HEK293 (cell line): ENCODE measurements around the gene RNF34.

Experiments used
- MYNN ChIP-seq: fragments of 450-650 bp; formaldehyde crosslinking; IDR thresholded peaks from 2 replicates; pipeline ENCODE4 v1.5.1; 2016; ENCODE audit warnings: missing biosample characterization, missing genetic modification characterization, borderline replicate concordance
- YY1 ChIP-seq: fragments of 450-650 bp; formaldehyde crosslinking; IDR thresholded peaks from 2 replicates; pipeline ENCODE4 v1.5.1; 2018; ENCODE audit warnings: missing biosample characterization, missing genetic modification characterization
- ZBTB7A ChIP-seq: fragments of 450-650 bp; formaldehyde crosslinking; IDR thresholded peaks from 2 replicates; pipeline ENCODE4 v1.5.1; 2016; ENCODE audit warnings: low read depth, missing biosample characterization, missing genetic modification characterization
- ZNF202 ChIP-seq: fragments of 450-650 bp; formaldehyde crosslinking; IDR thresholded peaks from 2 replicates; pipeline ENCODE4 v1.5.1; 2016; ENCODE audit warnings: missing biosample characterization, missing genetic modification characterization, borderline replicate concordance
- ZNF23 ChIP-seq: fragments of 450-650 bp; formaldehyde crosslinking; IDR thresholded peaks from 2 replicates; pipeline ENCODE4 v1.5.1; 2016; ENCODE audit warnings: missing biosample characterization, missing genetic modification characterization, borderline replicate concordance
- ZNF274 ChIP-seq, 2 experiments: fragments of 200-500 bp in 1 of 2; fragments of 450-650 bp in 1 of 2; sonication (Bioruptor generic) in 1 of 2; formaldehyde crosslinking in 1 of 2; IDR thresholded peaks; 2 replicates each; pipeline versions ENCODE4 v1.5.1 to v1.6.1; 2014 to 2016; ENCODE audit warnings: borderline replicate concordance in 1 of 2, inconsistent platforms in 1 of 2, low read length in 1 of 2, missing biosample characterization in 1 of 2, missing genetic modification characterization in 1 of 2
- ZNF560 ChIP-seq: fragments of 450-650 bp; formaldehyde crosslinking; IDR thresholded peaks from 2 replicates; pipeline ENCODE4 v1.5.1; 2017; ENCODE audit warnings: missing biosample characterization, missing genetic modification characterization, borderline replicate concordance
- ZNF629 ChIP-seq: fragments of 450-650 bp; formaldehyde crosslinking; IDR thresholded peaks from 2 replicates; pipeline ENCODE4 v1.5.1; 2017; ENCODE audit warnings: missing biosample characterization, missing genetic modification characterization
- TF ChIP-seq, protein P1 (sequence below): fragments of 450-650 bp; formaldehyde crosslinking; IDR thresholded peaks from 2 replicates; pipeline ENCODE4 v1.5.1; 2016; ENCODE audit warnings: missing biosample characterization, missing genetic modification characterization
- TF ChIP-seq, protein P2 (sequence below): fragments of 450-650 bp; formaldehyde crosslinking; IDR thresholded peaks from 2 replicates; pipeline ENCODE4 v1.5.1; 2016; ENCODE audit warnings: missing biosample characterization, missing genetic modification characterization, borderline replicate concordance
- TF ChIP-seq, protein P3 (sequence below): fragments of 450-650 bp; formaldehyde crosslinking; IDR thresholded peaks from 2 replicates; pipeline ENCODE4 v1.5.1; 2016; ENCODE audit warnings: missing biosample characterization, missing genetic modification characterization

DNA sequence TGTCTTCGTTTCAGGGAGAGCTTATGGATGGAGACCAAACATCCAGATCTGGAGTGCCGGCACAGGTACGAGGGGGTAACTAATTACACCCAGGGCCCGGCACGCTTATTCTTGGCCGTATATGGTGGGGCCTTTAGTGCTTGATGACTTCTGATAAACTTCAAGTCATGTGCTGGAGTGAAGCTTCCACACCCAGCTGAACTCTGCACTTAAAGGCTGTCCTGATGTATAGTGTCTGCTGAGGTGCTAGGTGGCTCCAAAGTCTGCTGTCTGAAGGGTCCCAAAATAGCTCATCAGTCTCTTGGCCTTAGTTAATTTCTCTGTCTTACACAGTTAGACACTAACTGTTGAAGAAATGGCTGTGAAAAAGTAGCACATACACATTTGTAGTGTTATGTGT lies 17.9 kb downstream of the RNF34 start:
- TF ChIP-seq, protein P1, sequence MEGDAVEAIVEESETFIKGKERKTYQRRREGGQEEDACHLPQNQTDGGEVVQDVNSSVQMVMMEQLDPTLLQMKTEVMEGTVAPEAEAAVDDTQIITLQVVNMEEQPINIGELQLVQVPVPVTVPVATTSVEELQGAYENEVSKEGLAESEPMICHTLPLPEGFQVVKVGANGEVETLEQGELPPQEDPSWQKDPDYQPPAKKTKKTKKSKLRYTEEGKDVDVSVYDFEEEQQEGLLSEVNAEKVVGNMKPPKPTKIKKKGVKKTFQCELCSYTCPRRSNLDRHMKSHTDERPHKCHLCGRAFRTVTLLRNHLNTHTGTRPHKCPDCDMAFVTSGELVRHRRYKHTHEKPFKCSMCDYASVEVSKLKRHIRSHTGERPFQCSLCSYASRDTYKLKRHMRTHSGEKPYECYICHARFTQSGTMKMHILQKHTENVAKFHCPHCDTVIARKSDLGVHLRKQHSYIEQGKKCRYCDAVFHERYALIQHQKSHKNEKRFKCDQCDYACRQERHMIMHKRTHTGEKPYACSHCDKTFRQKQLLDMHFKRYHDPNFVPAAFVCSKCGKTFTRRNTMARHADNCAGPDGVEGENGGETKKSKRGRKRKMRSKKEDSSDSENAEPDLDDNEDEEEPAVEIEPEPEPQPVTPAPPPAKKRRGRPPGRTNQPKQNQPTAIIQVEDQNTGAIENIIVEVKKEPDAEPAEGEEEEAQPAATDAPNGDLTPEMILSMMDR (tag by site-specific recombination) = no peak
- TF ChIP-seq, protein P2, sequence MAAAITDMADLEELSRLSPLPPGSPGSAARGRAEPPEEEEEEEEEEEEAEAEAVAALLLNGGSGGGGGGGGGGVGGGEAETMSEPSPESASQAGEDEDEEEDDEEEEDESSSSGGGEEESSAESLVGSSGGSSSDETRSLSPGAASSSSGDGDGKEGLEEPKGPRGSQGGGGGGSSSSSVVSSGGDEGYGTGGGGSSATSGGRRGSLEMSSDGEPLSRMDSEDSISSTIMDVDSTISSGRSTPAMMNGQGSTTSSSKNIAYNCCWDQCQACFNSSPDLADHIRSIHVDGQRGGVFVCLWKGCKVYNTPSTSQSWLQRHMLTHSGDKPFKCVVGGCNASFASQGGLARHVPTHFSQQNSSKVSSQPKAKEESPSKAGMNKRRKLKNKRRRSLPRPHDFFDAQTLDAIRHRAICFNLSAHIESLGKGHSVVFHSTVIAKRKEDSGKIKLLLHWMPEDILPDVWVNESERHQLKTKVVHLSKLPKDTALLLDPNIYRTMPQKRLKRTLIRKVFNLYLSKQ (tag by site-specific recombination) = no peak
- TF ChIP-seq ZNF560 (tag by site-specific recombination) (no peak), ZBTB7A (tag by site-specific recombination) (no peak), ZNF23 (tag by site-specific recombination) (no peak), ZNF629 (tag by site-specific recombination) (no peak), ZNF274 (IDR thresholded peaks at IDR 0.05; ENCODE audit: low read length) (no peak), ZNF274 (tag by site-specific recombination; IDR thresholded peaks at IDR 0.05; ENCODE audit: borderline replicate concordance) (no peak), YY1 (tag by site-specific recombination) (no peak), ZNF202 (tag by site-specific recombination) (no peak), MYNN (tag by site-specific recombination) (no peak)
- TF ChIP-seq, protein P3, sequence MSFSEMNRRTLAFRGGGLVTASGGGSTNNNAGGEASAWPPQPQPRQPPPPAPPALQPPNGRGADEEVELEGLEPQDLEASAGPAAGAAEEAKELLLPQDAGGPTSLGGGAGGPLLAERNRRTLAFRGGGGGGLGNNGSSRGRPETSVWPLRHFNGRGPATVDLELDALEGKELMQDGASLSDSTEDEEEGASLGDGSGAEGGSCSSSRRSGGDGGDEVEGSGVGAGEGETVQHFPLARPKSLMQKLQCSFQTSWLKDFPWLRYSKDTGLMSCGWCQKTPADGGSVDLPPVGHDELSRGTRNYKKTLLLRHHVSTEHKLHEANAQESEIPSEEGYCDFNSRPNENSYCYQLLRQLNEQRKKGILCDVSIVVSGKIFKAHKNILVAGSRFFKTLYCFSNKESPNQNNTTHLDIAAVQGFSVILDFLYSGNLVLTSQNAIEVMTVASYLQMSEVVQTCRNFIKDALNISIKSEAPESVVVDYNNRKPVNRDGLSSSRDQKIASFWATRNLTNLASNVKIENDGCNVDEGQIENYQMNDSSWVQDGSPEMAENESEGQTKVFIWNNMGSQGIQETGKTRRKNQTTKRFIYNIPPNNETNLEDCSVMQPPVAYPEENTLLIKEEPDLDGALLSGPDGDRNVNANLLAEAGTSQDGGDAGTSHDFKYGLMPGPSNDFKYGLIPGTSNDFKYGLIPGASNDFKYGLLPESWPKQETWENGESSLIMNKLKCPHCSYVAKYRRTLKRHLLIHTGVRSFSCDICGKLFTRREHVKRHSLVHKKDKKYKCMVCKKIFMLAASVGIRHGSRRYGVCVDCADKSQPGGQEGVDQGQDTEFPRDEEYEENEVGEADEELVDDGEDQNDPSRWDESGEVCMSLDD = no peak
